ENCODE data around the gene P2RX7. TPM values are rescaled to one million over a fixed set of nuclear protein-coding genes. Genes with fewer than 3 reads are reported as not detected.

The P2RX7 gene
- polyA plus RNA-seq, 1 experiment: 0.48 TPM

- H3K4me3 ChIP-seq (ENCODE audit: low read depth, low read length): no peak overlapping the region
- no peaks in the 10 kb centered on the region; the same call in 1 of the 2 replicates for H3K9me3 ChIP-seq (ENCODE audit: control insufficient read depth, insufficient read depth, low read length)
- POLR2A ChIA-PET: no interaction called here
- CTCF ChIA-PET: no interaction called here
- no peak overlapping the region for H3K27ac ChIP-seq (ENCODE audit: low read depth, low read length)
- no peak for TF ChIP-seq CTCF (IDR thresholded peaks at IDR 0.05; ENCODE audit: low read depth, low read length)
- no peak for DNase-seq (ENCODE audit: low read depth, low spot score)
- no peaks in the 10 kb centered on the region for H3K27me3 ChIP-seq (ENCODE audit: control insufficient read depth, insufficient read depth, low read length)
Observed at GRCh38 chr12:121232977-121233627, 100.4 kb downstream of the P2RX7 start.

GRCh38 chr12:121233628-121234020 is 100.9 kb downstream of the P2RX7 start:
- TF ChIP-seq CTCF (IDR thresholded peaks at IDR 0.05; ENCODE audit: low read depth, low read length): no peak
- no peak overlapping the region for H3K27ac ChIP-seq (ENCODE audit: low read depth, low read length)
- H3K9me3 ChIP-seq (ENCODE audit: control insufficient read depth, insufficient read depth, low read length): no peaks in the 10 kb centered on the region; the same call in 1 of the 2 replicates
- ChIA-PET CTCF (no interaction called here), POLR2A (no interaction called here)
- DNase-seq (ENCODE audit: low read depth, low spot score): no peak
- H3K27me3 ChIP-seq (ENCODE audit: control insufficient read depth, insufficient read depth, low read length): no peaks in the 10 kb centered on the region
- H3K4me3 ChIP-seq (ENCODE audit: low read depth, low read length): no peak overlapping the region

GRCh38 chr12:121236776-121237175 is 104.1 kb downstream of the P2RX7 start:
- no peak for TF ChIP-seq CTCF (IDR thresholded peaks at IDR 0.05; ENCODE audit: low read depth, low read length)
- no peak for DNase-seq (ENCODE audit: low read depth, low spot score)
- H3K27me3 ChIP-seq (ENCODE audit: control insufficient read depth, insufficient read depth, low read length): no peaks in the 10 kb centered on the region
- H3K27ac ChIP-seq (ENCODE audit: low read depth, low read length): no peak overlapping the region
- H3K9me3 ChIP-seq (ENCODE audit: control insufficient read depth, insufficient read depth, low read length): no peaks in the 10 kb centered on the region; the same call in 1 of the 2 replicates
- no peak overlapping the region for H3K4me3 ChIP-seq (ENCODE audit: low read depth, low read length)
- ChIA-PET POLR2A (no interaction called here), CTCF (no interaction called here)

GRCh38 chr12:121237415-121237814 is 104.7 kb downstream of the P2RX7 start:
- DNase-seq (ENCODE audit: low read depth, low spot score): no peak
- CTCF ChIA-PET: interaction anchor here (2.8 kb wide), 1 partner anchor 7 kb away, joined by 27 read pairs; no protein-coding TSS in a partner anchor

More at GRCh38 chr12:121237415-121237814, 104.7 kb downstream of the P2RX7 start:
- Histone ChIP-seq H3K4me3 (ENCODE audit: low read depth, low read length) (no peak overlapping the region), H3K9me3 (ENCODE audit: control insufficient read depth, insufficient read depth, low read length) (no peaks in the 10 kb centered on the region; the same call in 1 of the 2 replicates), H3K27ac (ENCODE audit: low read depth, low read length) (no peak overlapping the region), H3K27me3 (ENCODE audit: control insufficient read depth, insufficient read depth, low read length) (no peaks in the 10 kb centered on the region)
- POLR2A ChIA-PET: no interaction called here
- no peak for TF ChIP-seq CTCF (IDR thresholded peaks at IDR 0.05; ENCODE audit: low read depth, low read length)

Small RNA genes lying within 50 kb of the gene (small RNA-seq; reads per million reads assigned to genes)
- gene AC079602.1 (ENCODE audit: insufficient read length, low read depth) (not detected), gene RF00156 (ENCODE audit: insufficient read length, low read depth) (not detected), gene Z98941.1 (ENCODE audit: insufficient read length, low read depth) (not detected)

Other genes with a start within 250 kb of the P2RX7 start
- 22.1 and 23.8 TPM in 2 replicates for gene SPPL3, start 228.5 kb upstream of the P2RX7 start, polyA plus RNA-seq (2011; rRNA removed)
- not detected in 2 replicates for gene HNF1A, start 154.3 kb upstream of the P2RX7 start, polyA plus RNA-seq (2011; rRNA removed)
- 13.6 and 13.8 TPM in 2 replicates for gene C12orf43, start 116.4 kb upstream of the P2RX7 start, polyA plus RNA-seq (2011; rRNA removed)
- 0.05 TPM in 2 replicates for gene OASL, start 93.6 kb upstream of the P2RX7 start, polyA plus RNA-seq (2011; rRNA removed)
- gene P2RX4, start 77.3 kb downstream of the P2RX7 start, polyA plus RNA-seq (2011; rRNA removed): 18.9 and 21.8 TPM in 2 replicates
- gene CAMKK2, start 163.8 kb downstream of the P2RX7 start, polyA plus RNA-seq (2011; rRNA removed): 23.1 and 24.2 TPM in 2 replicates
- gene ANAPC5, start 219.5 kb downstream of the P2RX7 start, polyA plus RNA-seq (2011; rRNA removed): 145 and 146 TPM in 2 replicates

Data from AG04450 (cell line).